ENCODE data around the gene RIMBP2.

RIMBP2 gene

DNA sequence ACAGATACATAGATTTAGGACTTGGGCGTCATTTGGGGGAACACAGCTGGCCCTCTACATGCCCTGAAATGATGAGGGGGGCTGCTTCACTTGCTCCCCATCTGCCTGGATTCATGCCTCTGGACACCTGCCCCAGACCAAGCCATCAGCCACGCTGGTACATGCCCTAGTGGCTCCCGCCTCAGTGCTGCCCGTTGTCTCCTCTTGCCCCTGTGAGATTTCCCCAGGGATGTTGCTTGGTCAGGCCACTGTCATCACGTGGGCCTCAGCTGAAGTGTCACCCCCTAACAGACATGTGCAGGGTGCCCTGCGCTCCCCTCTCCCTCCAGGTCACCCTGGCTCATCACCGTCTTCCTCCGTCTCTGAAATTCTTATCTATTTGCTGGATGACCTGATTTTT, 220.9 kb downstream of the RIMBP2 start:
- DNase-seq = no peak
- in situ Hi-C loops (cut with HindIII; ENCODE audit: low pct_ligation_motif_present, low pct_unique_long_range_greater_than_20kb, low sequenced_read_pairs) = no loop called here

- DNase-seq = no peak
- in situ Hi-C loops (cut with HindIII; ENCODE audit: low pct_ligation_motif_present, low pct_unique_long_range_greater_than_20kb, low sequenced_read_pairs) = no loop called here
Observed at GRCh38 chr12:130494736-130495135, 221.4 kb downstream of the RIMBP2 start.

- DNase-seq = no peak
- in situ Hi-C loops (cut with HindIII; ENCODE audit: low pct_ligation_motif_present, low pct_unique_long_range_greater_than_20kb, low sequenced_read_pairs) = no loop called here
Observed at GRCh38 chr12:130493951-130494350, 222.1 kb downstream of the RIMBP2 start.

DNA sequence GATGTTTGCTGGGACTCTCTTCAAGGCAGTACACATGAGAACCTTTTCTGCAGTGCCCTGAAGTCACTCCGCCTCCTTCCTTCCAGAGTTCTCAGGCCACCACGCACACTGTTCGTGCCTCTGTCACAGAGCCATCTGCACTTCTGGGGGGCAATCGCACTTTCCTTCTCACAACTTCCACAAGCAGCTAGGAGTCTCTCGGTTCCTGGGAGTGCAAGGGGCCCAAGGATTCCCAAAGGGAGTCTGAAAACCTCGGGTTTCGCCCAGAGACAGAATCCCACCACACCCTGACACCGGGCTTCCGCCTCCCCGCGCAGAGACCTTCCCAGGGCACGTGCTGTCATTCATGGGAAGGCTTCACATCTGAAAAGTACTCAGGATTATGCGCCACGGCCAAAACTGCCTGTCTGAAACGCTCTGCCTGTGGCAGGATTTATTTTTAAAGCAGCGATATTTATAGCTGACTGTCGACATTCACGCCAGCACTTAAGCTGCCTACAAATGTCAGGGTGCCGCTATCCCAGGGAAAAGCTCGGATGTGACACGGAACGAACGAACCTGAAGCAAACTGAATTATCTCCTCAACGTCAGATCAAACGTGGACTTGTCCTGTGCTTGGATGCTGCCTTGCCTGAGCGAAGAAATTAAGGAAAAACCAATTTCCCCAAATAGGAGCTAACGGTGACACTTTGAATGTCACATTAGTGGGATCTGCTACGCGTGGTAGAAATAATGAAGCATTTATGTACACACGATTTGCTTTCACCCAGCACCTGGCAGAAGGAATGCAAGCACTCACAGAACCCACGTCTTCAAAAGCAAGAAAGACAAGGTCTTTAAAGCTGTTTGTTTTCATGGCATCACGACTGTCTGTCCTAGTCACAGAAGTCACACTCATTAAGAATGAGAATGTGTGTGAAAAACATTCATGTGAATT, 224.4 kb downstream of the RIMBP2 start:
- in situ Hi-C loops (cut with HindIII; ENCODE audit: low pct_ligation_motif_present, low pct_unique_long_range_greater_than_20kb, low sequenced_read_pairs) = no loop called here
- DNase-seq = no peak

- no peak for DNase-seq
- in situ Hi-C loops (cut with HindIII; ENCODE audit: low pct_ligation_motif_present, low pct_unique_long_range_greater_than_20kb, low sequenced_read_pairs) = no loop called here
Observed at GRCh38 chr12:130490674-130491073, 225.4 kb downstream of the RIMBP2 start.

DNA sequence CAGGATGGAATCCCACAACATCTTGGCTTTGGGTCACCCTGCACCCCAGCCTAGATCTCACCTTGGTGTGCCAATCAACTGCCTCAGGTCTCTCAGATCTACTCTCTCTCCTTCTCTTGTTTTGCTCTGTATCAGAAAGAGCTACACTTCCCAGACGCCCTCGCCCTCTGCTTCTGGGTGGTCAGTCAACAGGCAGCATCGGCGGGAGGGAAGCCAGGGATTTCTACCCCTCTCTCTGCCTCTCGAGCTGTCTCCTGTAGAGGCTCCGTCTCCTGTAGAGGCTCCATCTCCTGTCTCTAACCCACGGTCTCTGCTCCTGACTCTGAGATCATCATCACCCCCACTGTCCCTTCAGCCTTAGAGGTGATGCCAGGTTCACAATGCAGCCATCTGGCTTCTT, 226.8 kb downstream of the RIMBP2 start:
- in situ Hi-C loops (cut with HindIII; ENCODE audit: low pct_ligation_motif_present, low pct_unique_long_range_greater_than_20kb, low sequenced_read_pairs) = no loop called here

DNA sequence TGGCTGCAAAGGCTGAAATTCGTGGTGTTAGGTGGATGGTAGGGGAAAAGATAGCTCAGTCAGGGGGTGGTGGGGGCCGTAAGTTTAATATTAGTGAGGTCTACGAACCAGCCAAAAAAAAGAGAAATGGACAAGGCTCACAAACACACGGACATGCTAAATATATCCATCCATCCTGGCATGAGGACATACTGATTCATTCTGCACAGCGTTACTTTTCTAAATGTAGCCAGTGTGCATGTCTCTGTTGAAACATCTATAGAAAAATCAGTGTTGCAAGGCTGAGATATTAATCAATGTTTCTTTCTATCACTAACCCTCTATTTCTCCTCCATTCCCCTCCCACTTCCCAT, 227.8 kb downstream of the RIMBP2 start:
- in situ Hi-C loops (cut with HindIII; ENCODE audit: low pct_ligation_motif_present, low pct_unique_long_range_greater_than_20kb, low sequenced_read_pairs) = no loop called here
- DNase-seq = no peak

More for the DNA sequence above, 226.8 kb downstream of the RIMBP2 start:
- DNase-seq = no peak

- DNase-seq = no peak
- in situ Hi-C loops (cut with HindIII; ENCODE audit: low pct_ligation_motif_present, low pct_unique_long_range_greater_than_20kb, low sequenced_read_pairs) = no loop called here
Observed at GRCh38 chr12:130487636-130488357, 228.3 kb downstream of the RIMBP2 start.

- DNase-seq = no peak
- in situ Hi-C loops (cut with HindIII; ENCODE audit: low pct_ligation_motif_present, low pct_unique_long_range_greater_than_20kb, low sequenced_read_pairs) = no loop called here
Observed at GRCh38 chr12:130486891-130487416, 229.1 kb downstream of the RIMBP2 start.

- in situ Hi-C loops (cut with HindIII; ENCODE audit: low pct_ligation_motif_present, low pct_unique_long_range_greater_than_20kb, low sequenced_read_pairs) = no loop called here
- DNase-seq = no peak
Observed at GRCh38 chr12:130486146-130486435, 230.0 kb downstream of the RIMBP2 start.

GRCh38 chr12:130485291-130486145, 230.6 kb downstream of the RIMBP2 start:
- DNase-seq = no peak
- in situ Hi-C loops (cut with HindIII; ENCODE audit: low pct_ligation_motif_present, low pct_unique_long_range_greater_than_20kb, low sequenced_read_pairs) = no loop called here

GRCh38 chr12:130484221-130484620, 231.9 kb downstream of the RIMBP2 start:
- DNase-seq = no peak
- in situ Hi-C loops (cut with HindIII; ENCODE audit: low pct_ligation_motif_present, low pct_unique_long_range_greater_than_20kb, low sequenced_read_pairs) = no loop called here

- no peak for DNase-seq
- in situ Hi-C loops (cut with HindIII; ENCODE audit: low pct_ligation_motif_present, low pct_unique_long_range_greater_than_20kb, low sequenced_read_pairs) = no loop called here
Observed at GRCh38 chr12:130483616-130484180, 232.4 kb downstream of the RIMBP2 start.

DNA sequence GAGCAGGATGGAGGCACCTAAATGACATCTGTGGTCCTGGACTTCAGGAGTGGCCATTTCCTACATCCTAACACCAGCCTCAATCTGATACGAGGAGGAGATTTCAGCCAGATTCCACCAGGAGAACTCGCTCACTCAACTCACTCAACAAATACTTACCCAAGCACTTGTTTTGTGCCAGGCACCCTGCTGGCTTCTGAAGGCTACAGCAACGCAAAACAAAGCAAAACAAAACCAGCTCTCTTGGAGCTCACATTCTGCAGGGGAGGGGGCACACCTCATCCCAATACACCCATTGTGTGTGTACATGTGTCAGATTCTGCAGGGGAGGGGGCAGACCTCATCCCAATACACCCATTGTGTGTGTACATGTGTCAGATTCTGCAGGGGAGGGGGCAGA, 233.7 kb downstream of the RIMBP2 start:
- no peak for DNase-seq
- in situ Hi-C loops (cut with HindIII; ENCODE audit: low pct_ligation_motif_present, low pct_unique_long_range_greater_than_20kb, low sequenced_read_pairs) = no loop called here

GRCh38 chr12:130481392-130481879, 234.7 kb downstream of the RIMBP2 start:
- DNase-seq = no peak
- in situ Hi-C loops (cut with HindIII; ENCODE audit: low pct_ligation_motif_present, low pct_unique_long_range_greater_than_20kb, low sequenced_read_pairs) = no loop called here

GRCh38 chr12:130480887-130481286, 235.2 kb downstream of the RIMBP2 start:
- in situ Hi-C loops (cut with HindIII; ENCODE audit: low pct_ligation_motif_present, low pct_unique_long_range_greater_than_20kb, low sequenced_read_pairs) = no loop called here
- no peak for DNase-seq

DNA sequence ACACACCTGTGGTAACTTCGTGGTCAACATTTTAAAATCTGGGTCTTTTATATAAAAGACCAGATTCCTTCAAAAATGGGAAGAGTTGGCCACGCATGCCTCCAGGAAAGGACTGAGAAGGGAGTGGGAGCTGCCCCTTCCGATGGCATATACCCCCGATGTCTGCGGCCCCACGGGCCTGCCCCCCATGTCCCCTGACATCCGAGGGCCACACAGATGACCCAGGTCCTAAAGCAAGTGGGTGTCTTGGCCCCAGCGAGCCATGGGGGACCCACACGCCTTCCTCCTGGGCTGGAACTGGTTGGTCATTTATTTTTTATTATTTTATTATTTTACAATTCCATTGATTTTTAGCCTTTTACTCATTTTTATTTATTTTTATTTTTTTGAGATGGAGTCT, 235.9 kb downstream of the RIMBP2 start:
- no peak for DNase-seq
- in situ Hi-C loops (cut with HindIII; ENCODE audit: low pct_ligation_motif_present, low pct_unique_long_range_greater_than_20kb, low sequenced_read_pairs) = no loop called here

- in situ Hi-C loops (cut with HindIII; ENCODE audit: low pct_ligation_motif_present, low pct_unique_long_range_greater_than_20kb, low sequenced_read_pairs) = no loop called here
- no peak for DNase-seq
Observed at GRCh38 chr12:130479401-130480125, 236.5 kb downstream of the RIMBP2 start.
